Inferior parietal cortex (tissue), 1 donor: ENCODE results near the gene ADH4.
"Not testable (repeated sequence)": the region's sequence is repeated elsewhere in the genome, so short reads cannot be mapped to it uniquely, and the experiment has no call there.

Experiments used
- DNase-seq: peaks from one replicate; pipeline ENCODE4 v3.0.0-alpha.2; 2016; ENCODE audit errors: extremely low spot score

The ADH4 gene

DNA sequence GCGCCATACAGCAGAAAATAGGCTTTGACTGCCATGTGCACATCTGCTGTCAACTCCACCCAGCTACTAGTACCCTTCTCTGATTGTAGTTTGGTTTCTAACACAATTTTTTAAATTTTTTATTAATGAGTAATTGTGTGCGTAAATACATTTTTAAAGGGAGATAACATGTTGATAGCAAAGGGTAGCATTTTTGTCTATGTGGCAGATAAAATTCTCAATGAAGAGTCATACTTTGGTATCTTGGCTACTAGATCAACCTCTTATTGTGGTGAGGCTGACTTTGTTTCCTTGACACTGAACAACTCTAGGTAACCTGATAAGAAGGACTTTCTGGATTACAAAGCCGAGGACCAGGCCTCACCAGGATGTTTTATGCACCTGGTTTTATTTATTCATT is 9.5 kb downstream of the ADH4 start:
- no peak for DNase-seq

DNA sequence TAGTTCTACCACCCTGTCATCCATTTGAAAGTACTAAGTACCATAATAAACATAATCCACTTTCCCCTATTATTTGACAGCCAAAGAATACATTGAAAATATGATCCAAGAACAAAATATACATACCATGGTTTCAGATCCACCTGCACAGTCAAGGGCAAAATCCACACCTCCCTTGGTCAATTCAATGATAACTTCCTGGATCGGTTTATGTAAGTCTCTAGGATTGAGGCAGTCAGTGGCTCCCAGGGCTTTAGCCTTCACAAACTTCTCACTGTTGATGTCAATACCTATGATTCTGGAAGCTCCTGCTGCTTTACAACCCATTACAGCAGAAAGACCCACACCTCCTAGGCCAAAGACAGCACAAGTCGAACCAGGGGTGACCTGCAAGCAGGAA is 12.7 kb downstream of the ADH4 start:
- no peak for DNase-seq

DNA sequence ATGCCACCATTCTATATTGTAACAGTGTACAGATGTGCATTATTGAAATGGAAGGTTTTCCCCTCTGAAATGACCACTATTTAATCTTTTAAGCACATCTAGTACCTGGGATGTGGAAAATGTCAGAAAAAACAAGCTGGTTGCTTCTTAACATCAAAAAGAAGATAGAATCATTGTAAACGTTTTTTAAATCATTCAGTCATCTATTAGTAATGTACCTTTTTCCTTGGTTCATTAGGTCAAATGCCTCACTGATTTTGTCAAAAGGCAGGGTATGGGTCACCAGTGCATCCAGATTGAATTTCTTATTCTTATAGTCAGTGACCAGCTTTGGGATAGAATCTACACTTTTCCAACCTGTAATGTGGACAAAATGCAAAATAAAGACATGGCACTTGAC is 17.7 kb downstream of the ADH4 start:
- DNase-seq, result no peak

DNA sequence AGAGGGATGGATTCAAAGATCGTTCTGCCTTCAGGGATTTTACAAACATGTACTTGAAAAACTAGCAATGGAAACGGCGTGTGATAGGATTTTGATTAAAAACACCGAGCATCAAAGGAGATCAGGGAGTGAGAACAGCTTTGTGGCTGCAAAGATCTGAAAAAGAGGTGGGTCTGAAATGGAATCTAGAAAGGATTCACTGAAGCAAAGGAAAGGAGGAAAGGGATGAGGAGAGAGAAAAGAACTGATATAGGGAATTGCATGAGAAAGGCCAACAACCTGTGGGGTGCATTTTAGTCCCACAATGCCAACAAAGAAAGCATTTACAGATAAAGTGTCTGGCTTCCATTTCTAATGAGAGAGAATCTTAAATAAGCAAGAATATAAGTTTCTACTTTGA is 23.1 kb downstream of the ADH4 start:
- DNase-seq, result no peak

DNA sequence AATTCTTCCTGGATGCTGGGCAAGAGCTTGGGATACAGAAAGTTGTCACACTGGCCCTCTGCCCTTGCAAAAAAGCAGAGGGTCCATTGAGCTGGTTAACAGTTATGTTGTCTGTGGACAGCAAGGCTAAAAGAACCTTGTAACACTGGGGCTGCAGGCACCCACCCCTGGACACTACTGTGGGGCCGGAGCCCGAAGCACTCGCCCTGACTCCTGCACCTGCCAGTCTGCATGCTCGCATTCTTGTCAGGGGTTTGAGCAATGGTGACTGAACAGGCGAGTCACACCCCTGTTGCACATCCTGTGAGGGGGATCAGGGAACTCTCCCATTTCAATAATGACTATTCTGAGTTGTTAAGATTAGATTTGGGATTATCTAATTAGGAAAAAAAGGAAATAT is 23.6 kb downstream of the ADH4 start:
- no peak for DNase-seq

DNA sequence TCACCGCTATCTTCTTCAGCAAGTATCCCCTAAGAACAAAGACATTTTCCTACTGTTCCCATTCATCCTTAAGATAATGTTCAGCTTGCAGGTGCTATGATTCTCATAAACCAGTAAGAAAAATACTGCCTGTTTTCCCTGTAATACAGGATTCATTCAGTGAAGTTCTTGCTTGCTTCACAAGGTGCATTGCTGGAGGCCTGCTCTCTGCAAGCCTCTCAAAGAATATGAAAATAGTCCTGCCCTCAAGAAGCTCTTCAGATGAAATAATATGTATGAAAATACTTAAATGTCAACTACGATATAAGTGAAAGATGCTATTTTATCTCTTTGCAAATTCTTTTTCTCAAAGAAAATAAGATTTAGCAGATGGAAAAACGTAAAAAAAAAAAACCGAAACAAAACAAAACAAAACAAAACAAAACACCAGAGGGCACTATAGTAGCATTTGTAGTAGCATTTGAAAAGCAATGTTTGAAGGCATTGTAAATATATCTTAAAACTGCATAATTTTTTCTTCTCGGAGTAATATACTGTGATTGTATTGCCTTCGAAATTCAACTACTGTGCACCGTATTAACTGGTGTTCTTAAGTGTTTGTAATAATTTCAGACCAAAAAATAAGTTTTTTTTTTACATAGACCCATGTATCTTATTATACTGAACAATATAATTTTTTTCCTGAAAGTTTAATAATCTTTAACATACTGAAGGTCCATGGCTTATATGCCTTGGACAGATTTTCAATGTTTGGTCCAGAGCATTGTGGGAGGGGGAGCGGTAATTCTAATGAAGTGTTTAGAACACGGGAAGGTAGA is 26.0 kb downstream of the ADH4 start:
- peak; percentile 51 for DNase-seq

DNA sequence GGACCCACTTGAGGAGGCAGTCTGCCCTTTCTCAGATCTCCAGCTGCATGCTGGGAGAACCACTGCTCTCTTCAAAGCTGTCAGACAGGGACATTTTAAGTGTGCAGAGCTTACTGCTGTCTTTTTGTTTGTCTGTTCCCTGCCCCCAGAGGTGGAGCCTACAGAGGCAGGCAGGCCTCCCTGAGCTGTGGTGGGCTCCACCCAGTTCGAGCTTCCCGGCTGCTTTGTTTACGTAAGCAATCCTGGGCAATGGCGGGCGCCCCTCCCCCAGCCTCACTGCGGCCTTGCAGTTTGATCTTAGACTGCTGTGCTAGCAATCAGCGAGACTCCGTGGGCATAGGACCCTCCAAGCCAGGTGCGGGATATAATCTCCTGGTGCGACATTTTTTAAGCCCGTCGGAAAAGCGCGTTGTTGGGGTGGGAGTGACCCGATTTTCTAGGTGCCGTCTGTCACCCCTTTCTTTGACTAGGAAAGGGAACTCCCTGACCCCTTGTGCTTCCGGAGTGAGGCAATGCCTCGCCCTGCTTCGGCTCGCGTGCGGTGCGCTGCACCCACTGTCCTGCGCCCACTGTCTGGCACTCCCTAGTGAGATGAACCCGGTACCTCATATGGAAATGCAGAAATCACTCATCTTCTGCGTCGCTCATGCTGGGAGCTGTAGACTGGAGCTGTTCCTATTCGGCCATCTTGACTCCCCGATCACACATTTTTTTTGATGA is 26.8 kb downstream of the ADH4 start:
- DNase-seq, result not testable (repeated sequence)

DNA sequence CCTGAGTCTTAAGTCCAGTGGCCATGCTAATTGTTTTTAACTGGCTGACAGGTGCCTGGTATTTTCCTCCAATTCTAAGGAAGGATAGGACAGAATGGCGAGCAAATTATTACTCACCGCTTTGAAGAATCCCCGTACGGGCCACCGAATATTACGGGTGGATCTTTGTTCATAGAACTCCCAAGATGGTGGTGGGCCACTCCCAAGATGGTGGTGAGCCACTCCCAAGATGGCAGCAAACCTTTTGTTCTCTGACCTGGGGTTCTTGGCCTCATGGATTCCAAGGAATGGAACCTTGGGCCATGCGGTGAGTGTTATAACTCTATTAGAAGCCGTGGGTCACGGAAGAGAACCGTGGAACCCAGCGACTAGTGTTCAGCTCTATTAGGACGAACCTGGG is 34.8 kb downstream of the ADH4 start:
- DNase-seq, result not testable (repeated sequence)

DNA sequence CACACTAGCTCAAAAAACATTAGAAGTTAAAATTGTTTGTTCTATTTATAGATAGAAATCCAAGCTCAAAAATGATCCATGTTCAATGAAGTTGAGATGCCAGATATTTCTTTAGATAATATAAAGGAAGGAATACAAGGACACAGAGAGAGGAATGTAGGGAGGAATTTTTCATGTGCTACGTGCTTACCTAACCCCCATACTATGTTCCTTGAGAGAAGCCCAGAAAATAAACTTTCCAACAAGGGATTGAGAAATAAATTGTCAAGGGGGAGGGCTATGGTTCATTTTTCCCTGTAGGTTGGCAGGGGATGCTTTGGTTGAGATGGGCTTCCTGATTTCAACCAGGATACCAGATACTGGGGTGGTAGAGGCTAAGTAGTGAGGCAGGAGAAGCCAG is 39.9 kb downstream of the ADH4 start:
- DNase-seq, result no peak

DNA sequence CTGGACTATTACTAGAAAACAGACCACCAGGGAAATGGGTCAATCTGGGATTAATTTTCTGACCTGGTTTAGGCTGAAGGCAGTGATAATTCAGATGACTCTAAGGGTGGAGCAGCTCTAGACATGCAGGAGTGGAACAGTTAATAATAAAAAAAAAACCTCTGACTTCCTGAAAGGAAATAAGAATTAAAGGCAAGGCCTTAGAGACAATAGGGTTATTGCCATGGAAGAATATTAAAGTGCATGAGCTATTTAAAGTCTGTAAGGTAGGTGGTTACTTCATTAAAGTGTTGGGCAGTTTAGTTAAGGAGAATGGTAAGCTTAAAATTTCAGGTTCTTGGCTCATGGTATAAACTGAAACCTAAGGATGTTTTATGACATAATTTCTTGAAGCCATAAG is 40.9 kb downstream of the ADH4 start:
- no peak for DNase-seq

DNA sequence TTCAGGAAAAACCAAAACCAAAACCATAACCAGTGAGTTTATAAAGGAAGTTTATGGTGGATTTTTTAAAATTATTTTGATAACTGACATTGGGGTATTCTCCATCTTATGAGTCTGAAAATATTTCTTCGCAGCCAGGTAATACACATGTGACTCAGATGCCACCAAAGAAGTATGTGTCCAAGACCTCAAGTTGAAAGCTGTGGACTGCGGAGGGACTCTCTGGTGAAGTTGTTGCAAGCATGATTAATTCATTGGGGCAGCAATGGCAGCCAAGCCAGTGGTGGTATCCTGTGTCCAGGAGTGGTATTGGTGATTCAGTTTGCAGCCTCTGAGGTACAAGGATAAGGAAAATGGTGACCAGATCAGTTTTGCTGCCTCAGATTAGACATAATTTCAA is 41.5 kb downstream of the ADH4 start:
- no peak for DNase-seq

DNA sequence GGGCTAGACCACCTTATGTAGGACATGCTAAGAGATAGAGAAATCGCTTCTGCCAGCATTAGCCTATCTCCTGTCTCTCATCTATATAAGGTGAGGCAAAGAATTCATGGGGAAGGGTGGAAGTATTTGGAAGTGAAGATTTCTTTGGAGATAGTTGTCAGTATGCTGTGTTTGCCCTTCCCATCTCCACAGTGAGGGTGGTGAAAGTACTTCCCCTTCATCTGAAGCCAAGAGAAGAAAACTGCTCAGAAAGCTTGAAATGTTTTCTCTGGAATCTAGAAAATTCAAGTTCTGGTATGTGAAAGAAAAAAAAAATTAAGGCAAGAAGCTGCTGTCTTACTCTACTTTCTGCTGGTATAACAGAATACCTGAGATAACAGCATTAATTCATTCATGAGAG is 43.2 kb downstream of the ADH4 start:
- DNase-seq, result no peak

DNA sequence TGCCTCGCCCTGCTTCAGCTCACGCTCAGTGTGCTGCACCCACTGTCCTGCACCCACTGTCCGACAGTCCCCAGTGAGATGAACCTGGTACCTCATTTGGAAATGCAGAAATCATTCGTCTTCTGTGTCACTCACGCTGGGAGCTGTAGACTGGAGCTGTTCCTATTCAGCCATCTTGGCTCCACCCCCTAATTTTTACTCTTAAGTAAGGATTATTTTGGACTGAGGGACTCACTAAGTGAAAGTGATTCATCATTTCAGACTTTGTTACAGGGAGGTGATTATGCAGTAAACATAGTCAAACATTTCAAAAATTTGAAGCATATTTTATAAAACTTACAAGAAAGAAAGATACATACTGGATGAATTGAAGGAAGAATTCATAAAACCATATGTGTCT is 44.3 kb downstream of the ADH4 start:
- DNase-seq, result not testable (repeated sequence)

DNA sequence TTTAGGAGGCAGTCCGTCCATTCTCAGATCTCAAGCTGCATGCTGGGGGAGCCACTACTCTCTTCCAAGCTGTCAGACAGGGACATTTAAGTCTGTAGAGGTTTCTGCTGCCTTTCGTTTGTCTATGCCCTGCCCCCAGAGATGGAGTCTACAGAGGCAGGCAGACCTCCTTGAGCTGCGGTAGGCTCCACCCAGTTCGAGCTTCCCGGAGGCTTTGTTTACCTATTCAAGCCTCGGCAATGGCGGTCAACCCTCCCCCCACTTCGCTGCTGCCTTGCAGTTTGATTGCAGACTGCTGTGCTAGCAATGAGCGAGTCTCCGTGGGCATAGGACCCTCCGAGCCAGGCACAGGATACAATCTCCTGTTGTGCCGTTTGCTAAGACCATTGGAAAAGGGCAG is 44.8 kb downstream of the ADH4 start:
- DNase-seq, result no peak

DNA sequence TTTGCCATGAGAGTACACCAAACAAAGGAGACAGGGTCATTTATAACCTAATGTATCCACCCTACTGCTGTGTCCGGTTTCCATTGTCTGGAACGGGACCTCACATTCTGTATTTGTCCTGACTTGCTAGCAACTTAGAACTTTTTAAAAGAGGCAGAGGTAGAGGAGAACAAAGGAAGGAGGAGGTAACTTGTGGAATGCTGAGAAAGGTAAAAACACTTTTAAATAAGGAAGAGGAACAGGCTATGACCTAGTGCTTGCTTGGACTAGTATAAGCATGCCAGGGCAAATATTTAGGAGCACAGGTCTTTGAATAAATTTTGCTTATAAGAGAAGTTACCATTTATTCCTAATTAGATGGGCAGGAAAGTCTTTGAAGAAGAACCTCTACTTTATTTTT is 52.3 kb downstream of the ADH4 start:
- not testable (repeated sequence) for DNase-seq

DNA sequence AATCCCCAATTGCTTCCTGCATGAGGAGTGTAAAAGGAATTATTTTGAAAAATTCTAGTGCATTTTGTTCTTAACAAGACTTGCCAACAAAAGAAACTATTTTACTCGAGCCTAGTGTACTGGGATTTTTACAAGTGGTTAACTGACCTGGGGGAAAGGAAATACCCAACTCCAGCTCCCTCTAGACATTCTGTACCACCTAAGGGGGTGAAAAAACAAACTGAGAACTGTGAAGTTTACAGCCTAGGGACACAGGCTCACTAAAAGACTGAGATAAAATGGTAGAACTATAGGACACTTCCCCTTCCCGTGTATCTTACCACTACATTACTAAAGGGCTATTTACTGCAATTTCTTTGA is 52.9 kb downstream of the ADH4 start:
- no peak for DNase-seq

DNA sequence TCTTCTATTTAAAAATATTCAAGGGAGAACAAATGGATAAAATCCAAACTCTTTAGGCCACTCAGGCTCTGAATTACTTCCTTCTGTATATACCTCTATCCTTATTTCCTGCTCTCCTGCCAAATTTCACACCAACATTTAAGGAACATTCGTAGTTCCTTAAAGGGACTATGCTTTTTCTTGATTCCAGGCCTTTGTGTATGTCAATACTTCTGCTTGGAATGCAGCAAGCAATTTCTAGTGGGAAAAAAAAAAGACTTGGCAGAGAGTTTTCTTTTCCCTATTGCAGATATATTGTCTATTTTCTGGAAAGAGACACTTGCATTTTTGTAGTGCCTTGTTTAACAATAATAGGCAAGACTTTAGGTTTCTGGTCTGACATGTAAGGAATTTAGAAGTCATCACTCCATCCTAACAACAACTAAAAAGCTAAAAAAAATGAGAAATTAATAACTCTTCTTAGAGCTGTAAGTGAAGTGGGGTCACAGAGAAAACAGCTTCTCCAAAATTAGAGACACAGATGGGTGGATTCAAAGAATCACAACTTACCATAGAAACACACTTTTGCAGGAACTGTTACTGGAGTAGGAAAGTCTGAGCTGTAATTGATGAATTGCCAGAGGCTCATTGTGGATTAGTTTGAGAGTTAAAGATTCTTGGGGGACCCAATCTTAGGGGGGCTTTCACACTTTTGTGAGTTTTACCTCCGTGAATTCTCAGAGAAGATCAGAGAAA is 53.4 kb downstream of the ADH4 start:
- DNase-seq, result no peak

DNA sequence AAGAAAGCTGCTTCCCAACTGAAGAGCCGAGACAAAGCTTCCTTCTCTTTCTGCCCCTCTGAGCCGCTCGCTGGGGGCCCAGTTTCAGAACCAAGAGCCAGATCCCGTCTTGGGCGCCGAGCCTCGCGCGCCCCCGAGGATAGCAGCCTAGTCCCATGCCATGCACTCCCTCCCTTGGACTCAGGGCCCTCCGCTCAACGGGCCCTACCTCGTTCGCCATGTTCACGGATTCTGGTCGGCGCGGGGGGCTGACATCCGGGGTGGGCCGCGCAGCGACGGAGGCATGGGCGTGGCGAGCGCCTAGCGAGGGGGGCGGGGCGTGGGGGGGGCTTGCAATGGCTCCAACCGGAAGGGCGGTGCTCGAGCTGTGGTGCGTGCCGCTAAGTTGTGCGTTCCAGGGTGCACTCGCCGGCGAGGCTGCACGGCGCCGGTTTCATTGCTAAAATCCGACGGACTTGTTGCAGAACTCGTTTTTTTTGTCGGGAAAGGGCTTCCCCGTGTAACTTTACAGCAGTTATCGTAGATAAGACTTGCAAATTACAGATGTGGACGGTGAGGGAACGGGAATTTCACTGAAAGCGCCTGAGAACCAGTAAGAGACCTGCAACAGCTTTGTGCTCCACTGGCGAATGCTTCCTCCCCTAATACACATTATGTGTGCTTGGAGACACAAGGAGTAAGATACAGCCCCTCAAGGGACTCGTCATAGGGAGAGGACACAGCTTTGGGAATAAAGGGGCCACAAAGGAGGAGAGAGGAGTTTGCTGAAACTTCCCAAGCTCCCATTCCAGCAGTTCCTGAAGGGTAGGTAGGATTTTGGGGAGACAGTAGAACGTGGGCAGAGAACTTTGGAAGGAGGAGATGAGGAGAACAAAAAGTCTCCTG is 55.4 kb downstream of the ADH4 start, which contains the start of gene ADH5:
TSS of gene ADH5 (minus strand) at position 308 of the 885 bp plus-strand sequence. CDS start at position 220, 88 bp downstream.
- peak; percentile 73 for DNase-seq

DNA sequence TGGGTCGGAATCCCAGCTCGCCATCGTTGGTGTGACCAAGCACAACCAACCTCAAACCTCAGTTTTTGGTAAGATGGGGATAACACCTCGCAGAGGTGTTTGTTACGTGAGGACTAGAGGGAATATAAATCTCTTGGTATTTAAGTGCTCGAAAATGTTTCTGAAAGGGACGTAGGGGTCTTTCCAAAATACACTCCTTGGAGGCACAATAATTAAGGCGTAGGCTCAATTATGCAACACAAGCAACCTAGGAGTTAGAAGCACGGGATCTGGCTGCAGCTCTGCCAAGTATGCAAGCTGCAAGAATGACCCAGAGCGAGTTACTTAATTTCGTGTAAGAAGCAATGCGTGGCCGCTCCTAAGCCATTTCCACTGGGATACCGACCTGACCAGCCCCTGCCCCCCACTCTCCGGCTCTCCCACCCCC is 56.1 kb downstream of the ADH4 start:
- DNase-seq, result peak; percentile 73

DNA sequence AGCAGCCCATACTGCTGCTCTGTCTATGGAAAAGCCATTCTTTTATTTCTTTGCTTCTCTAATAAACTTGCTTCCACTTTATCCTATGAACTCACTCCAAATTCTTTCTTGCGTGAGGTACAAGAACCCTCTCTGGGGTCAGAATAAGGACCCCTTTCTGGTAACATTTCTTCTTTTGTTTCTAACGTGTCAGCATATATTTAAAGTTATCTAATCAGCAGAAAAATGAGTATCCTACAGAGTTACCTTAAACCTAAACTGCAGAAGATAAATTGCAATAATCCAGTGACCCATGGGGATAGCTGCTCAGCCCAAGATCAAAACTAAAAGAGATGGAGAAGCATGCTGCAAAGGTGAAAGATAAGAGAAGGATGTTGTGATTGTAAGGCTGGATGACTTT is 59.5 kb downstream of the ADH4 start:
- DNase-seq, result no peak

DNA sequence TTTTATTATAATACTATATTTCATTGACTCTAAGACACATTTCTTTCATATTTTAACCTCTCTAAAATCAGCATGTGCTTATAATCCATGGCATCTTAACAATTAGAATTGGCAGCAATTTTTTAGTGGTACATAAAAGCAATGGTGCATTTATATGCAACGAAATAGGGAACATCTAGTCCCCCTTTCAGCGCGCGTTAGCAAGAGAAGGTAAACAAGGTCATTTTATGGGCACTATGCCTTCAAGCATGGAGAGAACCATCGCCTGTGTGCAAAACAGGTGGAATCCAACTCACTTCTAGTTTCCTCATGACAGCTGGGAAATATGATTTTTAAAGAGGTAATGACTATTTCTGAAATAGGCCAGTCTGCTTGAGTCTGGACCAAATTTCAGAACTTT is 61.9 kb downstream of the ADH4 start:
- no peak for DNase-seq

DNA sequence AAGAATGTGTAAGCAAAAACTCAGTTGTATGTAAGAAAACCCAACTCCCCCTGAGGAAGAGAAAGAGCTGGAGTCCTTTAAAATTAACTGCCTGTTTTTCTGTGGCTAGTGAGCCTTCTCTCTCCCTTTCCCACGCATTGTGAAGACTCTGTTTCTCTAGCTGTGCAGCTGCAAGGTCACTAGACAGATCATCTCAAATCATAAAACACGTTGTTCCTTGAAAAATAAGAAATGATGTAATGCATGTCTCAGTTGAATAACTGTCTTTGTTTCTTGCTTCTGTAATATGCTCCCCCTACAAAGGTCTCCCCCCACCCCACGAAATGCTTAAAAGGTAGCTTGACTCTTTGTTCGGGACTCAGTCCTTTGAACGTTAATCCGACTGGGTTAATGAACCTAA is 63.2 kb downstream of the ADH4 start:
- not testable (repeated sequence) for DNase-seq
